ENCODE measurements around the gene DGUOK.

GRCh38 chr2:73890301-73891092 is 36.2 kb upstream of the DGUOK start:
- TF ChIP-seq CTCF (conservative IDR thresholded peaks at IDR 0.05) (no peak), EZH2 (IDR thresholded peaks at IDR 0.05; ENCODE audit: low read depth) (no peak)

Data from PC-9 (cell line).